C4-2B (cell line): Measurements from ENCODE around the gene TRPC6.

Experiments
- H3K27ac ChIP-seq: fragments of 450-650 bp; 2 replicates; pipeline ENCODE4 v1.5.1; 2017
- CTCF ChIP-seq: fragments of 450-650 bp; conservative IDR thresholded peaks from 2 replicates; pipeline ENCODE4 v1.5.1; 2017; ENCODE audit warnings: mild to moderate bottlenecking
- ZFX ChIP-seq: fragments of 450-650 bp; IDR thresholded peaks from 2 replicates; pipeline ENCODE4 v1.6.1; 2017

Gene TRPC6

DNA sequence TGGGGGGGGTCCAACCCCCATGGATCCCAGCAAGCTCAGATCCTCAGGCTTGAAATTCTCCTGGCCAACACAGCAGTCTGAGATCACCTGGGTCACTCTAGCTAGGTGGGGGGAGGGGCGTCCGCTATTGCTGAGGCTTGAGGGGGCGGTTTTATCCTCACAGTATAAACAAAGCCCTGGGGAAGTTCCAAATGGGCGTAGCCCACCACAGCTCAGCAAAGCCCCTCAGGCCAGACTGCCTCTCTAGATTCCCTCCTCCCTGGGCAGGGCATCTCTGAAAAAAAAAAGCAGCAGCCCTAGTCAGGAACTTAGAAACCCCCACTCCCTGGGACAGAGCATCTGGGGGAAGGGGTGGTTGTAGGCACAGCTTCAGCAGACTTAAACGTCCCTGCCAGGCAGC, 16.7 kb downstream of the TRPC6 start:
- no peak for TF ChIP-seq CTCF
- no peak overlapping the region for H3K27ac ChIP-seq

DNA sequence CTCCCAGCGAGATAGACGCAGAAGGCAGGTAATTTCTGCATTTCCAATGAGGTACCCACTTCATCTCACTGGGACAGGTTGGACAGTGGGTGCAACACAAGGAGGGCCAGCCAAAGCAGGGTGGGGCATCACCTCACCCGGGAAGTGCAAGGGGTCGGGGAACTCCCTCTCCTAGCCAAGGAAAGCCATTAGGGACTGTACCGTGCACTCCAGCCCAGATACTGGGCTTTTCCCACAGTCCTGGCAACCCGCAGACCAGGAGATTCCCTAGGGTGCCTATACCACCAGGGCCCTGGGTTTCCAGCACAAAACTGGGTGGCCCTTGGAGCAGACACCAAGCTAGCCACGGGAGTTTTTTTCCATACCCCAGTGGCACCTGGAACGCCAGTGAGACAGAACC, 17.2 kb downstream of the TRPC6 start:
- TF ChIP-seq CTCF, result no peak
- no peak overlapping the region for H3K27ac ChIP-seq

DNA sequence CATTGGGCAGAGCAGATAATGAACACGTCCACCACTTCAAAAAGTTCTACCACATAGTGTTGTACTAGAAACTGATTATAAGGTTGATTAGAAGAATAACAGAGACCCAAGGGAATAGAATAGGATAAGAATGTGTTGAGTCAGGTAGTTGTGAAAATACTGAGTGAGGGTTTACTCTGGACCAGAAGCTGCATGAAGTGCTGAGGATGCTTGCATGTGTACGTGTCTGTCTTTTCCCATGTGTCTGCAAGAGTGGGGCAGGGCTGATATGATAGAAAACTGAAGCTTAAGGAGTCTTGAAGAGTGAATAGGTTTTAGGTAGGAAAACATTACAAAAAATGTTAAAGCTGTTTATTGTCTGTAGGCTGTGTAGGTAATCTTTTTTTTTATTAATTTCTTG, 20.6 kb downstream of the TRPC6 start:
- TF ChIP-seq CTCF (no peak), ZFX (no peak)
- H3K27ac ChIP-seq, result no peak overlapping the region

DNA sequence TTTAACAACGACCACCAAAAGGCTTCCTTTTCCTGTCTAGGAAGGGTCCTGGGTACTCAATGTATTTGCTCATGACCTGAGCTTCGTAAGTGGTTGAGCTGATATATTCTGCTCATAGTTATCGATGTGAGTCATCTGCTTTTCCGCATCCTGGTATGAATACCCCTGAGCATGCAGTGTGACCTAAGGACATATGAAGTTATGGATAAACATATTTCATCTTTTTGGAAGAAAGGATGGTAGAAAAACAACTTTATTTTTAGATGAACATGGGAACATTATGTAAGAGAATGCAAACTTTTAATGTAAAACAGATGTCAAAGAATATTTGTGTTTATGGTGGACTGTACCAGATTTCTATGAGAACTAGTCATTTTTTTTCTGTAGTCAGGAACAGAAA, 28.4 kb downstream of the TRPC6 start:
- H3K27ac ChIP-seq, result no peak overlapping the region
- no peak for TF ChIP-seq CTCF
- TF ChIP-seq ZFX, result no peak

DNA sequence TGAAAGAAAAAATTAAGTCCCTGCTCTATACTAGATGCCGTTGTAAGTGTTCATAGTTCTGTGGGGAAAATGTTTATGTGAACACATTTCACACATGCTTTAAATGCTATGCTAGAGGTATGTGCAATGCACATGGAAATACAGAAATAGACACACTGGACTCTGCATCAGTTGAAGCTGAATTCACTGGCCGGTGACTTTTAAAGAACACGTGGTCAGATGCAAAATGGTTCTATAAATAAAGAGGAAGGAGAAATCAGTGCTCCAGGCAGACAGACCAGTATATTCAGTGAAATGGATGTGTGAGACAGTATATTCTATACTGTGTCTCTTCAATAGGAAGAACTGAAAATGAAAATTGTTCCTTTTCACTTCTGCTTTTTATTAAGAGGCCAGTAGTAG, 29.9 kb downstream of the TRPC6 start:
- no peak overlapping the region for H3K27ac ChIP-seq

DNA sequence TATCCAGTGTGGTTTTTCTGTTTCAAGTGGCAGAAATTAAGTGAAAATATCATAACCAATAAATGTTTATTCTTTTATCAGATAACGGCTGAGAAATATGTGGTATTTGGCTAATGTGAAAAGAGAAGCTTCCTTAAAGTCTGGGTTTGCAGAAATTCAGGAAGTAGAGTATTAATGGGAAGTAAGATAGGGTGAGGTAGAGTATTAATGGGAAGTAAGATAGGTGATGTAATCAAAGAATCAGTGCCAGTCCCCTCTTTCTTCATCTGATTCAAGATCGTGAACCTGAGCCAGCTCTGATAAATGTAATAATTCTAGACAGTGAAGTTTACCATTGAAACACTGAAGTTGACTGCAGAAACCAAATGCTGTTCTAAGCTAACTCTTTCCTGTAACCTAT, 30.9 kb downstream of the TRPC6 start:
- no peak overlapping the region for H3K27ac ChIP-seq
- no peak for TF ChIP-seq CTCF
- TF ChIP-seq ZFX, result no peak

More for the DNA sequence above, 29.9 kb downstream of the TRPC6 start:
- TF ChIP-seq ZFX (no peak), CTCF (no peak)

DNA sequence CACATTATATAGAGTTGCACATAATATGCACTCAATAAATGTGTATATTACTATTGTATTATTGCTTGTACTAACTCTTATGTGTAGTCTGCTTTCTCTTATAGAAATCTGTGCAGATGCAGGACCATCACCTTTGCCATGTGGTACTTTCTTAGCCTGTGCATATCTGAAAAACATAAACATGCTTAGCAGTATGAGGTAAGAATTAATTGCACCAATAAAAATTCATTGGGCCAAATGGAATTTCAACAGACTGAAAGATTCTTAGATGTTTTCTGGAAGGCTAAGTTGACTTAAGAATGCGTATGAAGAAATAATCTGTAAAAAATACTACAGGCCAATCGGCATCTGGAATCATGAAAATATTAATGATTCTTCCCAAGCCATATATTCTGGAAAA, 55.3 kb downstream of the TRPC6 start:
- TF ChIP-seq ZFX (no peak), CTCF (no peak)
- no peak overlapping the region for H3K27ac ChIP-seq
